ENCODE measurements around the gene PYGO1. TPM values are rescaled to one million over a fixed set of nuclear protein-coding genes. Genes with fewer than 3 reads are reported as not detected.

PYGO1 gene
- total and polyA plus RNA-seq, 2 of the 8 experiments (the other 6 are each of a cell fraction or from before 2014, with no cell fraction given), result 0.50 to 1.1 TPM

DNA sequence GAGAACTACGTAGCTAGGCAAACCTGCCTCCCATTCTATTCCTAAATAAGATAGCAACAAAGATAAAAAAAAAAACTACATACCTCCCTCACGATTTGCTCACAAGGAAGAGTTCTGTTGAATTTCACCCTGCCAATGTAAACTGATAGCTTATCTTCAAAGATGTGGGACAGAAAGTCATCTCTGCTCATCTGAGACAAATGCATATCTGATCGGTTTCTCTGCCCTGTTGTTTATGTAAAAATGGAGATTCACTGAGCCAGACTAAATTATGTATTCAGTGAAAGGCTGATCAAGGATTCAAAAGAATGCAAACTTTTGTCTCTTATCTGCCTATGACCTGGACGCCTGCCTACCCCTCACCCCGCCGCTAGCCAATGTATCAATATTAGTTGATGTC is 11.2 kb downstream of the PYGO1 start (continued):
- TF ChIP-seq CTBP2 (IDR thresholded peaks at IDR 0.05; ENCODE audit: borderline replicate concordance, insufficient read depth, insufficient read length, low read length), result no peak
- no peak for TF ChIP-seq ASH2L (IDR thresholded peaks at IDR 0.05; ENCODE audit: low read length)
- TF ChIP-seq JUND (IDR thresholded peaks at IDR 0.05; ENCODE audit: low read length), result no peak
